PC-3 (cell line): ENCODE results near the gene MCRIP2. TPM values are rescaled to one million over a fixed set of nuclear protein-coding genes. Genes with fewer than 3 reads are reported as not detected.
A peak's percentile ranks its signal among the peaks of the same experiment; 100 is the strongest.

Source experiments
- ATAC-seq: fragments of 200-7000 bp; cut with Tn5 transposase; 2 replicates; pipeline ENCODE4 v1.9.1; 2020; ENCODE audit warnings: mild to moderate bottlenecking, moderate library complexity
- BruUV-seq: library from RNA; stranded (reverse); fragments of 400-500 nt; replicated peaks from 2 replicates; lab custom pipeline; 2021; lab: Mats Ljungman, UMichigan
- CTCF ChIA-PET: fragments of 300-600 bp; sonication (Branson Sonifier 250); formaldehyde crosslinking; loops from one replicate; lab custom pipeline; 2022; ENCODE audit warnings: antibody characterized with exemption; lab: Charles Lee
- POLR2A ChIA-PET: fragments of 300-600 bp; sonication (Branson Sonifier 250); formaldehyde crosslinking; loops from one replicate; lab custom pipeline; 2022; ENCODE audit warnings: antibody characterized with exemption; ENCODE audit not compliant: unreplicated experiment; lab: Charles Lee
- DNase-seq: peaks from one replicate; pipeline ENCODE4 v3.0.0-alpha.2; 2015
- H2AFZ ChIP-seq: fragments of 300-600 bp; sonication (generic); 2 replicates; pipeline ENCODE4 v1.6.0; 2016; ENCODE audit warnings: antibody characterized with exemption, low read length
- H3F3A ChIP-seq: fragments of 300-600 bp; sonication (generic); one replicate; pipeline ENCODE4 v1.6.0; 2017; ENCODE audit warnings: antibody characterized with exemption, low read length, control low read depth, mild to moderate bottlenecking; ENCODE audit not compliant: unreplicated experiment
- H3K27ac ChIP-seq: fragments of 300-600 bp; sonication (generic); 2 replicates; pipeline ENCODE4 v1.5.1; 2016; ENCODE audit warnings: mild to moderate bottlenecking, low read length
- H3K27me3 ChIP-seq: fragments of 300-600 bp; sonication (generic); 2 replicates; pipeline ENCODE4 v1.6.1; 2016; ENCODE audit warnings: low read length, mixed read lengths
- H3K36me3 ChIP-seq: fragments of 300-600 bp; sonication (generic); 2 replicates; pipeline ENCODE4 v1.6.1; 2016; ENCODE audit warnings: low read depth, mixed run types, low read length, mixed read lengths
- H3K4me1 ChIP-seq: fragments of 300-600 bp; sonication (generic); 2 replicates; pipeline ENCODE4 v1.5.1; 2016; ENCODE audit warnings: low read length; ENCODE audit not compliant: insufficient read depth
- H3K4me2 ChIP-seq: fragments of 300-600 bp; sonication (generic); 2 replicates; pipeline ENCODE4 v1.6.0; 2016; ENCODE audit warnings: low read length
- H3K4me3 ChIP-seq: fragments of 300-600 bp; sonication (generic); 2 replicates; pipeline ENCODE4 v1.5.1; 2016; ENCODE audit warnings: mild to moderate bottlenecking, low read length, mixed read lengths
- H3K79me2 ChIP-seq: fragments of 300-600 bp; sonication (generic); 2 replicates; pipeline ENCODE4 v1.6.1; 2017; ENCODE audit warnings: low read length, mixed read lengths
- H3K9ac ChIP-seq: fragments of 300-600 bp; sonication (generic); 2 replicates; pipeline ENCODE4 v1.6.0; 2016; ENCODE audit warnings: mild to moderate bottlenecking, low read length
- H3K9me2 ChIP-seq: fragments of 300-600 bp; sonication (generic); replicated peaks from 2 replicates; pipeline ENCODE4 v1.6.1; 2016; ENCODE audit warnings: mixed run types, low read length, mixed read lengths
- H3K9me3 ChIP-seq: fragments of 300-600 bp; sonication (generic); 2 replicates; pipeline ENCODE4 v1.6.1; 2016; ENCODE audit warnings: low read length, mixed read lengths
- H4K20me1 ChIP-seq: fragments of 300-600 bp; sonication (generic); 2 replicates; pipeline ENCODE4 v1.6.1; 2016; ENCODE audit warnings: low read length, mixed read lengths
- CTCF ChIP-seq: fragments of 300-600 bp; sonication (generic); conservative IDR thresholded peaks from 2 replicates; pipeline ENCODE4 v1.5.1; 2017; ENCODE audit warnings: antibody characterized with exemption, low read depth, mild to moderate bottlenecking, low read length
- EZH2 ChIP-seq: fragments of 300-600 bp; sonication (generic); IDR thresholded peaks from one replicate; pipeline ENCODE4 v1.6.1; 2017; ENCODE audit warnings: antibody characterized with exemption, mild to moderate bottlenecking, low read length; ENCODE audit not compliant: unreplicated experiment
- EZH2phosphoT487 ChIP-seq: fragments of 300-600 bp; sonication (generic); IDR thresholded peaks from 2 replicates; pipeline ENCODE4 v1.6.1; 2018; ENCODE audit warnings: mild to moderate bottlenecking, antibody characterized with exemption, low read length, borderline replicate concordance
- intact Hi-C: fragments of 100-400 bp; cut with micrococcal nuclease; formaldehyde crosslinking; loops from 2 replicates; pipeline ENCODE4 v1.9.0; 2023
- total RNA-seq: library from RNA; depleted of rRNA; stranded (reverse); fragments of >200 nt; gene quantifications from 2 replicates; pipeline ENCODE4 v1.2.3, GENCODE V29; 2014

MCRIP2 gene
- total RNA-seq, 1 experiment from 2014 or later = 83.5 TPM

GRCh38 chr16:667113-667779 lies 25.6 kb downstream of the MCRIP2 start:
- POLR2A ChIA-PET = no interaction called here
- DNase-seq = no peak

GRCh38 chr16:667780-668518 lies 26.3 kb downstream of the MCRIP2 start, which contains the start of gene RHOT2:
Gene RHOT2 (plus strand): TSS chr16:668132. CDS start chr16:668200, 68 bp downstream.
- Histone ChIP-seq H3K27ac (0 out of 2 replicates have a peak within 1 kb of the TSS, but pooled peaks have one; percentile 11), H3K9me3 (no peaks in the 10 kb centered on the region), H3K9ac (peak within 1 kb of the TSS; percentile 97), H4K20me1 (no peaks in the 10 kb centered on the region), H2AFZ (peak within 1 kb of the TSS; percentile 76), H3K4me3 (peak within 1 kb of the TSS; percentile 82), H3K4me2 (peak within 1 kb of the TSS; percentile 90), H3F3A (no peaks in the 10 kb centered on the region), H3K9me2 (no peaks in the 10 kb centered on the region), H3K27me3 (no peaks in the 10 kb centered on the region), H3K36me3 (peaks cover 6% of the 10 kb centered on the region; the same call in 1 of the 2 replicates), H3K79me2 (peaks cover 22% of the 10 kb centered on the region), H3K4me1 (no peaks in the 10 kb centered on the region)
- ATAC-seq (peak; percentile 89), DNase-seq (peak; percentile 86)
- intact Hi-C loops = no loop called here
- ChIA-PET POLR2A (no interaction called here), CTCF (no interaction called here)
- TF ChIP-seq EZH2 (no peak), CTCF (peak; percentile 76)
- BruUV-seq = no TSS peak

More at GRCh38 chr16:667113-667779, 25.6 kb downstream of the MCRIP2 start:
- CTCF ChIA-PET = no interaction called here
- Histone ChIP-seq H3F3A (no peaks in the 10 kb centered on the region), H3K9me3 (no peaks in the 10 kb centered on the region), H3K4me3 (peak overlapping the region; percentile 82; the same call in 1 of the 2 replicates), H3K9ac (peak overlapping the region; percentile 97), H3K27ac (no peak overlapping the region), H3K27me3 (no peaks in the 10 kb centered on the region), H3K9me2 (no peaks in the 10 kb centered on the region), H3K4me1 (no peaks in the 10 kb centered on the region), H3K36me3 (peaks cover 6% of the 10 kb centered on the region; the same call in 1 of the 2 replicates), H3K4me2 (peak overlapping the region; percentile 39), H3K79me2 (peaks cover 22% of the 10 kb centered on the region), H4K20me1 (no peaks in the 10 kb centered on the region), H2AFZ (peak overlapping the region; percentile 76)
- ATAC-seq = no peak
- intact Hi-C loops = no loop called here
- no TSS peak for BruUV-seq
- no peak for TF ChIP-seq EZH2
- TF ChIP-seq CTCF = no peak
- TF ChIP-seq EZH2phosphoT487 = no peak
